A673 (cell line): ENCODE measurements around the gene KRT4.

Experiments
- CTCF ChIP-seq: fragments of 300-800, 200-600 bp; sonication (generic); conservative IDR thresholded peaks from 2 replicates; pipeline ENCODE4 v1.5.1; 2017; ENCODE audit warnings: low read depth, mild to moderate bottlenecking, antibody characterized with exemption, low read length, moderate library complexity, mixed read lengths
- EZH2 ChIP-seq: fragments of 200-600 bp; sonication (generic); IDR thresholded peaks from 2 replicates; pipeline ENCODE4 v1.6.1; 2017; ENCODE audit warnings: borderline replicate concordance, low read depth, mild to moderate bottlenecking, mixed read lengths, antibody characterized with exemption, low read length; ENCODE audit not compliant: poor library complexity, severe bottlenecking

DNA sequence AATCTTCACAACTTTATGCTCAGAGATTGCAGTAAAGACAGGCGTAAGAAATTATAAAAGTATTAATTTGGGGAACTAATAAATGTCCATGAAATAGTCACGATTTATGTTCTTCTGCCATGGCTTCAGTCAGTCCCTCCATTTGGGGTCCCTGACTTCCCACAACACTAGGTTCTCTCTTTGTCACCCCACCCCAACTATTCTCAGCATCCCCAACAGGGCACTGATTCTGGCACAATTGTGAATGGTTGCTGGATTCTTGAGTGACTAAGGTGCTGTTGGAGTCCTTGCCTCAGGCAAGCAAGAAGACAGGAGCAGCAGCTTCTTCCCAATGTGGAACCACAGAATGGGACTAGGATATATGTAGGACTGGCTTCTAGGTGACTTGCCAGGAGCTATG lies 52.1 kb downstream of the KRT4 start:
- TF ChIP-seq CTCF (no peak), EZH2 (no peak)
